Dendritic cell treated with granulocyte-macrophage colony-stimulating factor and Interleukin-4, amounts not matched to agents 40 ng/mL and 50 ng/mL, for 4 days (primary cell): Measurements from ENCODE around the gene SYK.
A peak's percentile ranks its signal among the peaks of the same experiment; 100 is the strongest.

Experiments
- H3K27ac Mint-ChIP-seq: one replicate; pipeline ENCODE4 v1.8.0; 2022; ENCODE audit warnings: mild to moderate bottlenecking, mixed read lengths
- H3K27me3 Mint-ChIP-seq: one replicate; pipeline ENCODE4 v1.8.0; 2022; ENCODE audit warnings: mild to moderate bottlenecking, mixed read lengths
- H3K36me3 Mint-ChIP-seq: one replicate; pipeline ENCODE4 v1.8.0; 2022; ENCODE audit warnings: low read depth, mixed read lengths
- H3K4me1 Mint-ChIP-seq: one replicate; pipeline ENCODE4 v1.8.0; 2022; ENCODE audit warnings: low read depth, mixed read lengths
- H3K4me3 Mint-ChIP-seq: one replicate; pipeline ENCODE4 v1.8.0; 2022; ENCODE audit warnings: mild to moderate bottlenecking, moderate library complexity, mixed read lengths
- H3K9me3 Mint-ChIP-seq: one replicate; pipeline ENCODE4 v1.8.0; 2022; ENCODE audit warnings: mixed read lengths
- intact Hi-C: fragments of 100-400 bp; cut with micrococcal nuclease; formaldehyde crosslinking; loops from one replicate; pipeline ENCODE4 v1.15.0; 2022

SYK gene

DNA sequence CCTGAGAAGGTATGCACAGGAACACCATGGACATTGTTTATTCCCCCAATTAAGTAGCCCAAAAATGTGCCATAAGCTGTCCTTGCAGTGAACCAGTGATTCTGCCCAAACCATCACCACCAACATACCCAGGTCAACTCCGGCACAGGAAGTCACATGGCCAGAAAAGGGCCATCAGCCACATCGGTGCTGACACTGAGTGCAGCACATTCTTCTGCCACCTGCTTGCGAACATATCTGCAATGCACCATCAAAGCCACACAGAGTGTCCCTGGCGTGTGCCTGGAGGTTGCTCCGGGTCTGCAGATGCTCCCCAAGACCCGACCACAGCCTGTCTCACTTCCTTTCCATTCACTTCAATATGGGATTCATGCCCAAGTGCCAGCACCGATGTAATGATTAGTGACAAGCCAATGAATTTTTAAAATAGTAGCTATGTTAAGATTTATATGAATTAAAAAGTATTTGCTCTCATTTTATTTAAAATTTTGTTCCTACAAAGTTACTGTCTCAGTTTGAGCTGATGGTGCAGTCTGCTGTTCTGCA lies 37.6 kb downstream of the SYK start:
- Mint-ChIP-seq H3K27ac (peak overlapping the region; percentile 43), H3K27me3 (no peaks in the 10 kb centered on the region), H3K9me3 (no peaks in the 10 kb centered on the region), H3K36me3 (peaks cover 69% of the 10 kb centered on the region), H3K4me1 (peaks cover 49% of the 10 kb centered on the region), H3K4me3 (no peak overlapping the region)
- intact Hi-C loops = no loop called here

- intact Hi-C loops = loop anchor here (5.0 kb wide), 1 partner anchor 33 kb away; no protein-coding TSS in a partner anchor
- H3K9me3 Mint-ChIP-seq = no peaks in the 10 kb centered on the region
- H3K36me3 Mint-ChIP-seq = peaks cover 68% of the 10 kb centered on the region
- no peaks in the 10 kb centered on the region for H3K27me3 Mint-ChIP-seq
- H3K27ac Mint-ChIP-seq = no peak overlapping the region
- peaks cover 34% of the 10 kb centered on the region for H3K4me1 Mint-ChIP-seq
- no peak overlapping the region for H3K4me3 Mint-ChIP-seq
These were observed 39.1 kb downstream of the SYK start for GRCh38 chr9:90840696-90841095.

DNA sequence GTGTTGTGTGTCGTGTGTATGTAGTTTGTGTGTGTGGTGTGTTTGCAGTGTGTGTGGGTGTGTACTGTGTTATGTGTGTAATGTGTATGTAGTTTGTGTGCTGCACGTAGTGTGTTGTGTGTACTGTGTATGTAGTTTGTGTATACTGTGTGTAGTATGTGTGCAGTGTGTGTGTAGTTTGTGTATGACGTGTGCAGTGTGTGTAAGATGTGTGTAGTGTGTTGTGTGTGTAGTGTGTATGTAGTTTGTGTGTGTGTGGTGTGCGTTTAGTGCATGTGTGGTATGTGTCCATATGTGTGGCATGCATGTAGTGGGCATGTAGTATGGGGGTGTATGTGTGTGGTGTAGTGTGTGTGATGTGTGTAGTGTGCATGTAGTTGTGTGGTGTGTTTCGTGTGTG lies 39.6 kb downstream of the SYK start:
- H3K27ac Mint-ChIP-seq = no peak overlapping the region
- H3K4me3 Mint-ChIP-seq = no peak overlapping the region
- no peaks in the 10 kb centered on the region for H3K9me3 Mint-ChIP-seq
- H3K4me1 Mint-ChIP-seq = peaks cover 34% of the 10 kb centered on the region
- H3K36me3 Mint-ChIP-seq = peaks cover 70% of the 10 kb centered on the region
- intact Hi-C loops = loop anchor here (5.0 kb wide), 1 partner anchor 34 kb away; no protein-coding TSS in a partner anchor
- no peaks in the 10 kb centered on the region for H3K27me3 Mint-ChIP-seq

GRCh38 chr9:90841615-90842014 lies 40.0 kb downstream of the SYK start:
- no peaks in the 10 kb centered on the region for H3K9me3 Mint-ChIP-seq
- peaks cover 34% of the 10 kb centered on the region for H3K4me1 Mint-ChIP-seq
- intact Hi-C loops = loop anchor here (5.0 kb wide), 1 partner anchor 34 kb away; no protein-coding TSS in a partner anchor
- H3K27me3 Mint-ChIP-seq = no peaks in the 10 kb centered on the region
- H3K36me3 Mint-ChIP-seq = peaks cover 72% of the 10 kb centered on the region
- no peak overlapping the region for H3K27ac Mint-ChIP-seq
- H3K4me3 Mint-ChIP-seq = no peak overlapping the region

- Mint-ChIP-seq H3K27me3 (no peaks in the 10 kb centered on the region), H3K4me1 (peaks cover 30% of the 10 kb centered on the region), H3K27ac (no peak overlapping the region), H3K9me3 (no peaks in the 10 kb centered on the region), H3K4me3 (no peak overlapping the region), H3K36me3 (peaks cover 72% of the 10 kb centered on the region)
- intact Hi-C loops = loop anchor here (5.0 kb wide), 1 partner anchor 35 kb away; no protein-coding TSS in a partner anchor
These were observed 40.7 kb downstream of the SYK start for GRCh38 chr9:90842176-90842777.

DNA sequence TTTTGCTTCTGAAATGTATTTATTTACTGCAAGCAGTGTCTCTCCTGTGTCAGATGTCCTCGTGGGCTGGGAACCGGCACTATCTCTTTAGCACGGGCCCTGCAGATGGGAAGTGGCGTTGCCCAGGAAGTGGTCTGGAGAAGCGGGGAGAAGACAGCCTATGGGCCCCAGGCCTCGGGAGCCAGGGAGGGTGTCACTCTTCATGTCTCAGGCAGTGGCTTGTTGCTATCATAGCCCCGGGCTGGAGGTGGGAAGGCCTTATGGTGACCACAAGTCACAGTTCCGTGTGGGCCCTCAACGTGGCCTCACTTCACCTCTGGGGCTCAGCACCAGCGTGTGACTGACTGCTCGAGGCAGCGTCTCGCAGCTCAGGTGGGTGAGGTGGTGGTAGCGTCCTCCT lies 41.4 kb downstream of the SYK start:
- H3K4me1 Mint-ChIP-seq = peaks cover 23% of the 10 kb centered on the region
- peaks cover 72% of the 10 kb centered on the region for H3K36me3 Mint-ChIP-seq
- no peak overlapping the region for H3K27ac Mint-ChIP-seq
- H3K9me3 Mint-ChIP-seq = no peaks in the 10 kb centered on the region
- H3K4me3 Mint-ChIP-seq = no peak overlapping the region
- intact Hi-C loops = loop anchor here (5.0 kb wide), 1 partner anchor 36 kb away; no protein-coding TSS in a partner anchor
- no peaks in the 10 kb centered on the region for H3K27me3 Mint-ChIP-seq

DNA sequence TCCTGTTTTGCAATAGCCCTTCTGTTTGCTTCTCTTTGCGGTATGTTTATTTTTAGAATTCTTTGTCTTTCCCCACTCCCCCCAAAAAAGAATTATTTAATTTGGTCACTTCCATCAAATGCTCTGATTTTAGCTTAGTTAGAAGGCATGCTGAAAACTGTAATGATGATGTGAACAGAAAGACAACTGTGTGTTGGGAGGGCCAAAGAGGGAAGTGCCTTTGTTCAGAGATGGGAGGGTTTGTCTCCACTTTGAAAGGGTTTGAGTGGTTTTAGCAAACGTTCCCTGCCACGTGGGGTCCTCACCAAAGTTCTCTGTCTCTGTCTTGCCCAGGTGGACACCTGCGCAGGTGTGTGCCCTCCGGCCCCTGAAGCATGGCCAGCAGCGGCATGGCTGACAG lies 41.9 kb downstream of the SYK start:
- Mint-ChIP-seq H3K9me3 (no peaks in the 10 kb centered on the region), H3K4me1 (peaks cover 18% of the 10 kb centered on the region), H3K36me3 (peaks cover 72% of the 10 kb centered on the region), H3K27me3 (no peaks in the 10 kb centered on the region), H3K4me3 (no peak overlapping the region), H3K27ac (no peak overlapping the region)
- intact Hi-C loops = loop anchor here (5.0 kb wide), 1 partner anchor 36 kb away; no protein-coding TSS in a partner anchor

GRCh38 chr9:90844326-90844725 lies 42.7 kb downstream of the SYK start:
- Mint-ChIP-seq H3K27me3 (no peaks in the 10 kb centered on the region), H3K4me3 (no peak overlapping the region), H3K27ac (no peak overlapping the region), H3K9me3 (no peaks in the 10 kb centered on the region), H3K4me1 (peaks cover 10% of the 10 kb centered on the region), H3K36me3 (peaks cover 72% of the 10 kb centered on the region)
- intact Hi-C loops = loop anchor here (5.0 kb wide), 1 partner anchor 37 kb away; no protein-coding TSS in a partner anchor

- Mint-ChIP-seq H3K9me3 (no peaks in the 10 kb centered on the region), H3K36me3 (peaks cover 86% of the 10 kb centered on the region), H3K4me3 (no peak overlapping the region), H3K27ac (no peak overlapping the region), H3K27me3 (no peaks in the 10 kb centered on the region), H3K4me1 (no peaks in the 10 kb centered on the region)
- intact Hi-C loops = no loop called here
These were observed 45.3 kb downstream of the SYK start for GRCh38 chr9:90846770-90847419.

GRCh38 chr9:90847971-90848370 lies 46.4 kb downstream of the SYK start:
- intact Hi-C loops = no loop called here
- Mint-ChIP-seq H3K27ac (no peak overlapping the region), H3K27me3 (no peaks in the 10 kb centered on the region), H3K4me1 (no peaks in the 10 kb centered on the region), H3K36me3 (peaks cover 97% of the 10 kb centered on the region), H3K4me3 (no peak overlapping the region), H3K9me3 (no peaks in the 10 kb centered on the region)

- intact Hi-C loops = no loop called here
- H3K27ac Mint-ChIP-seq = no peak overlapping the region
- H3K4me1 Mint-ChIP-seq = no peaks in the 10 kb centered on the region
- H3K4me3 Mint-ChIP-seq = no peak overlapping the region
- H3K9me3 Mint-ChIP-seq = no peaks in the 10 kb centered on the region
- H3K27me3 Mint-ChIP-seq = no peaks in the 10 kb centered on the region
- peaks cover 98% of the 10 kb centered on the region for H3K36me3 Mint-ChIP-seq
These were observed 47.2 kb downstream of the SYK start for GRCh38 chr9:90848866-90849265.

DNA sequence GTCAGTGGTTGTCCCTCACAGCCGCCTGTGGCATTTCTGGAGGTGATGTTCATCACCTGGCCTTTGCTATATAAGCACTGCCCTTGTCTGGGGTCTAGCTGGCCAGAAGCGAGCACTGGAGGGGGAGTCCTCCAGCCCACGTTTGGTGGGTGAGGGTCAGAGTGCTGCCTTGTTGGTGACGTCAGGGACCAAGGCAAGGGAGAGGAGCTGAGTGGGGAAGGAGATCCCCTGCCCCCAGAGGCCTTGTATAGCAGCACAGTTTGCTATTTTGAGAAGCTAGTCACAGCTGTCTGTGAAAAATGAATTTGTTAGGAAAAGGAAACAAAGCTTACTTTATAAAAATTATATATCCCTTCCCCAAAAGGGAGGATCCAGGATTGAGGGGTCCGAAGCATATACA lies 49.8 kb downstream of the SYK start:
- Mint-ChIP-seq H3K9me3 (no peaks in the 10 kb centered on the region), H3K36me3 (peaks cover 99% of the 10 kb centered on the region), H3K27me3 (no peaks in the 10 kb centered on the region), H3K4me1 (peaks cover 15% of the 10 kb centered on the region), H3K4me3 (no peak overlapping the region), H3K27ac (no peak overlapping the region)
- intact Hi-C loops = no loop called here

DNA sequence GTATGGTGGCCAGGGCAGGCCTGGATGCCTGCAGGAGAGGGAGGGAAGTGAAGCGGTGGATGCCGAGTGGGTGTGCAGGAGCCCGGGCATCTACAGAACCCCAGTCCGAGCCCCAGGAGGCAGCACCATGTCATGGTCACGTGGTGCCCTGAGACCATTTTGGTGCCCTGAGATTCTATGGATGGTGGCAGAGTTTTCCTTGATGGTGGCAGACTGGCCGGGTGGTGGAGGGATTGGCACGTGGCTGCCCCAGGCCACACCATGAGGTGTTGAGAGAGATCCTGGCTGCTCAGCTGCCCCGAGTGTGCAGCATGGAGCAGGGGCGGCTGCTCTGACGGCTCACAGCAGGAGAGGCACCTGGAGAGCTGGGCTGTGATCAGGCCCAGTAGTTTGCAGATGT lies 52.3 kb downstream of the SYK start:
- no peak overlapping the region for H3K4me3 Mint-ChIP-seq
- no peaks in the 10 kb centered on the region for H3K27me3 Mint-ChIP-seq
- H3K9me3 Mint-ChIP-seq = no peaks in the 10 kb centered on the region
- peak overlapping the region; percentile 15 for H3K27ac Mint-ChIP-seq
- intact Hi-C loops = no loop called here
- peaks cover 40% of the 10 kb centered on the region for H3K4me1 Mint-ChIP-seq
- peaks cover 99% of the 10 kb centered on the region for H3K36me3 Mint-ChIP-seq

GRCh38 chr9:90854637-90855175 lies 53.1 kb downstream of the SYK start:
- intact Hi-C loops = no loop called here
- Mint-ChIP-seq H3K4me1 (peaks cover 47% of the 10 kb centered on the region), H3K36me3 (peaks cover 99% of the 10 kb centered on the region), H3K4me3 (no peak overlapping the region), H3K27me3 (no peaks in the 10 kb centered on the region), H3K9me3 (no peaks in the 10 kb centered on the region), H3K27ac (no peak overlapping the region)
